HG03060 (cell line): ENCODE results near the gene CDON.
"Not testable (repeated sequence)": the region's sequence is repeated elsewhere in the genome, so short reads cannot be mapped to it uniquely, and the experiment has no call there.

ENCODE experiments used
- ATAC-seq: cut with Tn5 transposase; IDR thresholded peaks from one replicate; pipeline ENCODE4 v1.9.1; 2021; ENCODE audit warnings: low read depth, moderate number of reproducible peaks; ENCODE audit not compliant: unreplicated experiment

CDON gene

GRCh38 chr11:125931116-125931515 lies 131.6 kb downstream of the CDON start:
- ATAC-seq, result no peak

- ATAC-seq, result no peak
Measured at GRCh38 chr11:125930076-125930450, 132.6 kb downstream of the CDON start.

GRCh38 chr11:125929445-125930075 lies 133.1 kb downstream of the CDON start:
- ATAC-seq, result no peak

- ATAC-seq, result no peak
Measured at GRCh38 chr11:125926682-125927081, 136.0 kb downstream of the CDON start.

- no peak for ATAC-seq
Measured at GRCh38 chr11:125925804-125926203, 136.9 kb downstream of the CDON start.

GRCh38 chr11:125925247-125925740 lies 137.4 kb downstream of the CDON start:
- no peak for ATAC-seq

GRCh38 chr11:125924384-125925007 lies 138.2 kb downstream of the CDON start:
- ATAC-seq, result no peak

GRCh38 chr11:125923633-125924032 lies 139.0 kb downstream of the CDON start:
- no peak for ATAC-seq

GRCh38 chr11:125923012-125923579 lies 139.6 kb downstream of the CDON start:
- ATAC-seq, result no peak

GRCh38 chr11:125922156-125922555 lies 140.5 kb downstream of the CDON start:
- no peak for ATAC-seq

- ATAC-seq, result no peak
Measured at GRCh38 chr11:125921042-125921441, 141.6 kb downstream of the CDON start.

GRCh38 chr11:125918140-125918840 lies 144.4 kb downstream of the CDON start:
- ATAC-seq, result no peak

GRCh38 chr11:125916683-125917347 lies 145.9 kb downstream of the CDON start:
- ATAC-seq, result no peak

- ATAC-seq, result not testable (repeated sequence)
Measured at GRCh38 chr11:125914601-125915000, 148.1 kb downstream of the CDON start.

GRCh38 chr11:125910226-125910849 lies 152.3 kb downstream of the CDON start:
- no peak for ATAC-seq
